PFSK-1 (cell line): ENCODE results near the gene STIM1.

Experiments used
- POLR2AphosphoS5 ChIP-seq: IDR thresholded peaks from 2 replicates; pipeline ENCODE4 v1.6.1; 2012; ENCODE audit warnings: low read depth, mild to moderate bottlenecking, control low read depth, low read length, moderate library complexity
- SIN3A ChIP-seq: IDR thresholded peaks from 2 replicates; pipeline ENCODE4 v1.6.1; 2012; ENCODE audit warnings: mild to moderate bottlenecking, low read length, moderate library complexity, borderline replicate concordance; ENCODE audit not compliant: insufficient read depth
- TAF1 ChIP-seq: IDR thresholded peaks from 2 replicates; pipeline ENCODE4 v1.6.1; 2012; ENCODE audit warnings: low read length, control low read depth, borderline replicate concordance; ENCODE audit not compliant: insufficient read depth
- TF ChIP-seq, protein P1 (sequence below), 2 experiments: IDR thresholded peaks; 2 replicates each; pipeline versions ENCODE4 v1.6.1 to v1.8.0; 2011 to 2012; ENCODE audit warnings: low read depth in 2 of 2, low read length in 2 of 2, control low read depth in 1 of 2, inconsistent platforms in 1 of 2, mild to moderate bottlenecking in 1 of 2, moderate library complexity in 1 of 2; ENCODE audit not compliant: insufficient read depth in 1 of 2

DNA sequence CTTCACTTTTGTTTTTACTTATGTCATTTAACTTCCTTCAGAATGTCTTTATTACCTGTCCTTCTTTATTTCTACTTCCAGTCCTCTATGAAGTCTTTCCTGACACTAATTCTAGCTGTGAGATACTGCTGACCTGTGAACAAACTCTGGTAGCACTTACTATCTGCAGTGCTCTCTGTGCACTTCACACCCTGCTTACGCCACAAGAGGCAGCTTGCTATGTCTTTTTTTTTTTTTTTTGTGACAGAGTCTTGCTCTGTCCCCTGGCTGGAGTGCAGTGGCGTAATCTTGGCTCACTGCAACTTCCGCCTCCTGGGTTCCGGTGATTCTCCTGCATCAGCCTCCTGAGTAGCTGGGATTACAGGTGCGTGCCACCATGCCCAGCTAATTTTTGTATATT, 10.7 kb downstream of the STIM1 start:
- TF ChIP-seq TAF1 (no peak), SIN3A (no peak), POLR2AphosphoS5 (no peak)
- TF ChIP-seq, protein P1, sequence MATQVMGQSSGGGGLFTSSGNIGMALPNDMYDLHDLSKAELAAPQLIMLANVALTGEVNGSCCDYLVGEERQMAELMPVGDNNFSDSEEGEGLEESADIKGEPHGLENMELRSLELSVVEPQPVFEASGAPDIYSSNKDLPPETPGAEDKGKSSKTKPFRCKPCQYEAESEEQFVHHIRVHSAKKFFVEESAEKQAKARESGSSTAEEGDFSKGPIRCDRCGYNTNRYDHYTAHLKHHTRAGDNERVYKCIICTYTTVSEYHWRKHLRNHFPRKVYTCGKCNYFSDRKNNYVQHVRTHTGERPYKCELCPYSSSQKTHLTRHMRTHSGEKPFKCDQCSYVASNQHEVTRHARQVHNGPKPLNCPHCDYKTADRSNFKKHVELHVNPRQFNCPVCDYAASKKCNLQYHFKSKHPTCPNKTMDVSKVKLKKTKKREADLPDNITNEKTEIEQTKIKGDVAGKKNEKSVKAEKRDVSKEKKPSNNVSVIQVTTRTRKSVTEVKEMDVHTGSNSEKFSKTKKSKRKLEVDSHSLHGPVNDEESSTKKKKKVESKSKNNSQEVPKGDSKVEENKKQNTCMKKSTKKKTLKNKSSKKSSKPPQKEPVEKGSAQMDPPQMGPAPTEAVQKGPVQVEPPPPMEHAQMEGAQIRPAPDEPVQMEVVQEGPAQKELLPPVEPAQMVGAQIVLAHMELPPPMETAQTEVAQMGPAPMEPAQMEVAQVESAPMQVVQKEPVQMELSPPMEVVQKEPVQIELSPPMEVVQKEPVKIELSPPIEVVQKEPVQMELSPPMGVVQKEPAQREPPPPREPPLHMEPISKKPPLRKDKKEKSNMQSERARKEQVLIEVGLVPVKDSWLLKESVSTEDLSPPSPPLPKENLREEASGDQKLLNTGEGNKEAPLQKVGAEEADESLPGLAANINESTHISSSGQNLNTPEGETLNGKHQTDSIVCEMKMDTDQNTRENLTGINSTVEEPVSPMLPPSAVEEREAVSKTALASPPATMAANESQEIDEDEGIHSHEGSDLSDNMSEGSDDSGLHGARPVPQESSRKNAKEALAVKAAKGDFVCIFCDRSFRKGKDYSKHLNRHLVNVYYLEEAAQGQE (IDR thresholded peaks at IDR 0.05; ENCODE audit: insufficient read depth in 1 of 2, low read depth in 2 of 2, low read length in 2 of 2) = no peak
